GM10248 (cell line): ENCODE results near the gene SDF2L1.
"Not testable (repeated sequence)": the region's sequence is repeated elsewhere in the genome, so short reads cannot be mapped to it uniquely, and the experiment has no call there.

ENCODE experiments used
- CTCF ChIA-PET: fragments of 300-600 bp; sonication (Branson Sonifier 250); formaldehyde crosslinking; extraction: SDS; loops from one replicate; lab custom pipeline; 2021; ENCODE audit warnings: antibody characterized with exemption; lab: Yijun Ruan, JAX
- POLR2A ChIA-PET: fragments of 350-650 bp; sonication (Branson Sonifier 250); formaldehyde crosslinking; extraction: SDS; loops from one replicate; lab custom pipeline; 2020; ENCODE audit warnings: antibody characterized with exemption; lab: Yijun Ruan, JAX
- DNase-seq: peaks from one replicate; pipeline ENCODE4 v3.0.0; 2012; ENCODE audit errors: extremely low spot score
- TF ChIP-seq, protein P1 (sequence below): IDR thresholded peaks from 2 replicates; pipeline ENCODE4 v1.5.1; 2012; ENCODE audit warnings: mild to moderate bottlenecking, low read depth; ENCODE audit errors: extremely low read depth, missing control alignments, control extremely low read depth

The SDF2L1 gene

DNA sequence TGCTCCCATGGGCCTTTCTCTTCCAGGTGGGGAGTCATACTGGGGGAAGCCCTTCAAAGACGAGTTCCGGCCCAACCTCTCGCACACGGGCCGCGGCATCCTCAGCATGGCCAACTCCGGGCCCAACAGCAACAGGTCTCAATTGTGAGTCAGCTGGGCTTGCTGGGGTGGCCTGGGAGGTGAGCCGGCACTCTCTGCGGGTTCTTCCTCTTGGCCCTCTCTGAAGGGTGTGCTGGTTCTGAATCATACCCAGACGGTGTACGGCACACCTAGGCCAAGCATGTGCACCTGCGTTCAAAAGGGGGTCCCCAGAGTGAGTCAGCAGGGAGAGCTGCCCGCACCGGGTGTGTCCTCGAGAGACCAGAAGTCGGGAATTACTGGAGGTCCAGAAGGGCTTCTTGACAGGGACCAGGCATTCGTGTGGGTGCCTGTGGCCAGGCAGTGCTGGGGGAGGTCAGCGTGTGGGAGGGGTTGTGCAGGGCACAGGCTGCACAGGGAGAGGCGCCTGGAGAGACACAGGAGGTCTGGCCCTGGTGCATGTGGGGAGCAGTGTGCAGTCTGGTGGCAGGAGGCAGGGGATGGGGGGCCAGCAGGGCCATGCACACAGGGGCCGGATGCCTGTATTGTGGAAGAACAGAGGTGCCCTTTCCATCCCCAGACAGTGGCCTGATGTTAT, 46.7 kb downstream of the SDF2L1 start:
- peak; percentile 53 for DNase-seq
- ChIA-PET CTCF (no interaction called here), POLR2A (no interaction called here)
- TF ChIP-seq, protein P1, sequence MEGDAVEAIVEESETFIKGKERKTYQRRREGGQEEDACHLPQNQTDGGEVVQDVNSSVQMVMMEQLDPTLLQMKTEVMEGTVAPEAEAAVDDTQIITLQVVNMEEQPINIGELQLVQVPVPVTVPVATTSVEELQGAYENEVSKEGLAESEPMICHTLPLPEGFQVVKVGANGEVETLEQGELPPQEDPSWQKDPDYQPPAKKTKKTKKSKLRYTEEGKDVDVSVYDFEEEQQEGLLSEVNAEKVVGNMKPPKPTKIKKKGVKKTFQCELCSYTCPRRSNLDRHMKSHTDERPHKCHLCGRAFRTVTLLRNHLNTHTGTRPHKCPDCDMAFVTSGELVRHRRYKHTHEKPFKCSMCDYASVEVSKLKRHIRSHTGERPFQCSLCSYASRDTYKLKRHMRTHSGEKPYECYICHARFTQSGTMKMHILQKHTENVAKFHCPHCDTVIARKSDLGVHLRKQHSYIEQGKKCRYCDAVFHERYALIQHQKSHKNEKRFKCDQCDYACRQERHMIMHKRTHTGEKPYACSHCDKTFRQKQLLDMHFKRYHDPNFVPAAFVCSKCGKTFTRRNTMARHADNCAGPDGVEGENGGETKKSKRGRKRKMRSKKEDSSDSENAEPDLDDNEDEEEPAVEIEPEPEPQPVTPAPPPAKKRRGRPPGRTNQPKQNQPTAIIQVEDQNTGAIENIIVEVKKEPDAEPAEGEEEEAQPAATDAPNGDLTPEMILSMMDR, result no peak

DNA sequence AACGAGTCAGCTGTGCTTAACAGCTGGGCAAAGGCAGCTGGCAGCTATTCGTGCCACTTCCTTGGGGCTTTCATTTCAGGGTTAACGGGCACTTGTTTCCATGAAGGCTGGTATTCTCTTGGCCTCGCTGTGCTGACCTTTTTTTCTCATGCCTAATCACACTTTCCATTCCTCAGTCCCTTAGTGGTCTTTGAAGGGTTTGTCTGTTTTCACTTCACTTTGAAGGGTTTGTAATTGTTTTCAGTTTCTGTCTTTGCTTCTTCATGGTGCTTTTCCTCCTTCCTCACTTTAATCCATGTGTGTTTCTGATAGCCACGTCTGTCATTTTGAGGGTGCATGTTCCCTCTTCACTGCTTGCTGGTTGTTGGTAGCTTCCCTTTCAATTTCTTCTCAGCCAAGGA, 48.3 kb downstream of the SDF2L1 start:
- TF ChIP-seq, protein P1, result no peak
- POLR2A ChIA-PET, result no interaction called here
- peak; percentile 79 for DNase-seq
- CTCF ChIA-PET, result interaction anchor here (1.3 to 1.6 kb wide), 2 partner anchors 11 to 44 kb away, joined by 3 read pairs; no protein-coding TSS in a partner anchor

DNA sequence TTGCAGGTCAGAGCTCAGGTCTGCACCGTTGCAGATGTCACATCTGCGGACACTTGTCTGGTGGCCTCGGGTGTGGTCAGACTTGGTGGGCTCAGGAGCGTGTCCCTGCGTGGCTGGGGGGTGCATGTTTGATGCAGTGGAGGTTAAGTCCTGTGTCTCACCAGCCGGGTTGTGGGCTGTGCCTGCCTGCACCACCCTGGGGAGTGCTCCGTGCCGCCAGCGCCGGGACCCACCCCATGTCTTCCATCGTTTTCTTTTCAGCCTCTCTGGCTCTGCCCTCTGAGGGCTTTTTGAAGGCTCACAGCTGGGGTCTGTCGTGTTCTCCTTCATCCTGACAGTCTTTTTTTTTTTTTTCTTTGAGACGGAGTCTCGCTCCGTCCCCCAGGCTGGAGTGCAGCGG, 49.7 kb downstream of the SDF2L1 start:
- no peak for DNase-seq
- CTCF ChIA-PET, result interaction anchor here (0.8 to 1.6 kb wide), 2 partner anchors 10 to 15 kb away, joined by 3 read pairs; no protein-coding TSS in a partner anchor
- TF ChIP-seq, protein P1, result no peak
- POLR2A ChIA-PET, result no interaction called here

DNA sequence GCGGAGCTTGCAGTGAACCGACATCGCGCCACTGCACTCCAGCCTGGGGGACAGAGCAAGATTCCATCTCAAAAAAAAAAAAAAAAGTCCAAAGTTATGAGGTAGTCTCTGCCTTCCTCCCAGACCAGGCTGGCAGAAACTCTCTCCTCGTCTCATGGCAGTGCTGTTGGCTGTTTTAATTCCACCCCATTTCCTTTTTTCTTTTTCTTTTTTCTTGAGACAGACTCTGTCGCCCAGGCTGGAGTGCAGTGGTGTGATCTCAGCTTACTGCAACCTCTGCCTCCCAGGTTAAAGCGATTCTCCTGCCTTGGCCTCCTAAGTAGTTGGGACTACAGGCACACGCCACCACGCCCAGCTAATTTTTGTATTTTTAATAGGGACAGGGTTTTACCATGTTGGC, 50.8 kb downstream of the SDF2L1 start:
- DNase-seq, POLR2A ChIA-PET: not testable (repeated sequence)
- CTCF ChIA-PET, result interaction anchor here (1.1 kb wide), 1 partner anchor 245 kb away, joined by 4 read pairs; no protein-coding TSS in a partner anchor

DNA sequence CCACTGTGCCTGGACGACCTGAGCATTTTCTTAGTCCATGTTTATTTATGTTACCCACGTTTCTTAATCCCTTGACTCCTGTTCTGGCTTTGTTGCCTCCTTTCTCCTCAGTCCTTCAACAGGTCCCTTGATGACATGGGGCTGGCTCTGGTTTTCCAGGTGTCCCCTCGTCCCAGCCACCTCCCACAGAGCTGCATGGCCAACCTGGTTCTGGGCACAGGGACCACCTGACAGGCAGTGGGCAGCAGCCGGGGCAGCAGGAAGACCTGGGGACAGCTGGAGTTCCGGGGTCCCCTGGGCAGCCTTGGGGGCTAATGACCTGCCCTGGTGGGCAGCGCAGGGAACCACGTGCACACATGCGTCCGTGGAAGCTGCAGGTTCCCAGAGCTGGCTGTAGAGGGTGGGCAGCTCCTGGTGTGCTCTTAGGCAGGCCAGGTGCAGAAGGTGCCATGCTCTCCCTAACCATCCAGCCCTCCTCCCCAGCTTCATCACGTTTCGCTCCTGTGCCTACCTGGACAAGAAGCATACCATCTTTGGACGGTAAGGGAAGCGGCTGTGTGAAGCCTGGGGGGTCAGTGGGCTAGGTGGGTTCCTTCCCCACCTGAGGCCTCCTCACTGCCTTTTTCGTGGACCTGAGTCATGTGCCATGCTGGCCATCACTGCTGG, 51.4 kb downstream of the SDF2L1 start:
- CTCF ChIA-PET, result interaction anchor here (1.1 kb wide), 1 partner anchor 245 kb away, joined by 4 read pairs; no protein-coding TSS in a partner anchor
- TF ChIP-seq, protein P1, result no peak
- no peak for DNase-seq
- POLR2A ChIA-PET, result no interaction called here
